ENCODE data around the gene ANKRD39. TPM values are rescaled to one million over a fixed set of nuclear protein-coding genes. Genes with fewer than 3 reads are reported as not detected.

ANKRD39 gene
- total and polyA plus RNA-seq, 9 of the 15 experiments (the other 6 are each of a cell fraction or from before 2014, with no cell fraction given), result 8.2 to 33.1 (median 23.8) TPM

GRCh38 chr2:96815326-96816126 is 42.3 kb downstream of the ANKRD39 start (continued):
- TF ChIP-seq, protein P1, sequence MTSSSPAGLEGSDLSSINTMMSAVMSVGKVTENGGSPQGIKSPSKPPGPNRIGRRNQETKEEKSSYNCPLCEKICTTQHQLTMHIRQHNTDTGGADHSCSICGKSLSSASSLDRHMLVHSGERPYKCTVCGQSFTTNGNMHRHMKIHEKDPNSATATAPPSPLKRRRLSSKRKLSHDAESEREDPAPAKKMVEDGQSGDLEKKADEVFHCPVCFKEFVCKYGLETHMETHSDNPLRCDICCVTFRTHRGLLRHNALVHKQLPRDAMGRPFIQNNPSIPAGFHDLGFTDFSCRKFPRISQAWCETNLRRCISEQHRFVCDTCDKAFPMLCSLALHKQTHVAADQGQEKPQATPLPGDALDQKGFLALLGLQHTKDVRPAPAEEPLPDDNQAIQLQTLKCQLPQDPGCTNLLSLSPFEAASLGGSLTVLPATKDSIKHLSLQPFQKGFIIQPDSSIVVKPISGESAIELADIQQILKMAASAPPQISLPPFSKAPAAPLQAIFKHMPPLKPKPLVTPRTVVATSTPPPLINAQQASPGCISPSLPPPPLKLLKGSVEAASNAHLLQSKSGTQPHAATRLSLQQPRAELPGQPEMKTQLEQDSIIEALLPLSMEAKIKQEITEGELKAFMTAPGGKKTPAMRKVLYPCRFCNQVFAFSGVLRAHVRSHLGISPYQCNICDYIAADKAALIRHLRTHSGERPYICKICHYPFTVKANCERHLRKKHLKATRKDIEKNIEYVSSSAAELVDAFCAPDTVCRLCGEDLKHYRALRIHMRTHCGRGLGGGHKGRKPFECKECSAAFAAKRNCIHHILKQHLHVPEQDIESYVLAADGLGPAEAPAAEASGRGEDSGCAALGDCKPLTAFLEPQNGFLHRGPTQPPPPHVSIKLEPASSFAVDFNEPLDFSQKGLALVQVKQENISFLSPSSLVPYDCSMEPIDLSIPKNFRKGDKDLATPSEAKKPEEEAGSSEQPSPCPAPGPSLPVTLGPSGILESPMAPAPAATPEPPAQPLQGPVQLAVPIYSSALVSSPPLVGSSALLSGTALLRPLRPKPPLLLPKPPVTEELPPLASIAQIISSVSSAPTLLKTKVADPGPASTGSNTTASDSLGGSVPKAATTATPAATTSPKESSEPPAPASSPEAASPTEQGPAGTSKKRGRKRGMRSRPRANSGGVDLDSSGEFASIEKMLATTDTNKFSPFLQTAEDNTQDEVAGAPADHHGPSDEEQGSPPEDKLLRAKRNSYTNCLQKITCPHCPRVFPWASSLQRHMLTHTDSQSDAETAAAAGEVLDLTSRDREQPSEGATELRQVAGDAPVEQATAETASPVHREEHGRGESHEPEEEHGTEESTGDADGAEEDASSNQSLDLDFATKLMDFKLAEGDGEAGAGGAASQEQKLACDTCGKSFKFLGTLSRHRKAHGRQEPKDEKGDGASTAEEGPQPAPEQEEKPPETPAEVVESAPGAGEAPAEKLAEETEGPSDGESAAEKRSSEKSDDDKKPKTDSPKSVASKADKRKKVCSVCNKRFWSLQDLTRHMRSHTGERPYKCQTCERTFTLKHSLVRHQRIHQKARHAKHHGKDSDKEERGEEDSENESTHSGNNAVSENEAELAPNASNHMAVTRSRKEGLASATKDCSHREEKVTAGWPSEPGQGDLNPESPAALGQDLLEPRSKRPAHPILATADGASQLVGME (CRISPR knock-in tag; IDR thresholded peaks at IDR 0.05), result no peak
- TF ChIP-seq ZBTB7A (IDR thresholded peaks at IDR 0.05; ENCODE audit: borderline replicate concordance, control insufficient read depth, low read depth, low read length) (peak; percentile 72; the same call in 1 of the 2 replicates), MED1 (CRISPR knock-in tag; IDR thresholded peaks at IDR 0.05; ENCODE audit: borderline replicate concordance) (no peak), L3MBTL2 (IDR thresholded peaks at IDR 0.05) (peak; percentile 71; the same call in 1 of the 2 replicates), PHF21A (IDR thresholded peaks at IDR 0.05; ENCODE audit: borderline replicate concordance, low read depth) (peak; percentile 71; the same call in 1 of the 2 replicates), NRF1 (conservative IDR thresholded peaks at IDR 0.05 in 1 of 2, IDR thresholded peaks at IDR 0.05 in 1 of 2) (no peak), NCOA4 (IDR thresholded peaks at IDR 0.05; ENCODE audit: partially characterized antibody) (no peak), ILK (tag; IDR thresholded peaks at IDR 0.05; ENCODE audit: borderline replicate concordance, low read depth) (no peak), CHD1 (IDR thresholded peaks at IDR 0.05; ENCODE audit: low read length) (peak; percentile 50), ZZZ3 (IDR thresholded peaks at IDR 0.05) (no peak), ZNF449 (CRISPR knock-in tag; IDR thresholded peaks at IDR 0.05) (no peak), RBBP5 (IDR thresholded peaks at IDR 0.05; ENCODE audit: borderline replicate concordance, insufficient read depth, low read length, poor library complexity, severe bottlenecking) (peak; percentile 52)

All from K562 (cell line).